Inferior parietal cortex (tissue), 1 donor: Measurements from ENCODE around the gene HDAC11.
A peak's percentile ranks its signal among the peaks of the same experiment; 100 is the strongest.
"Not testable (repeated sequence)": the region's sequence is repeated elsewhere in the genome, so short reads cannot be mapped to it uniquely, and the experiment has no call there.

Experiments used
- DNase-seq: peaks from one replicate; pipeline ENCODE4 v3.0.0-alpha.2; 2016; ENCODE audit errors: extremely low spot score

Gene HDAC11

GRCh38 chr3:13492976-13493866, 13.1 kb downstream of the HDAC11 start:
- no peak for DNase-seq

- no peak for DNase-seq
Observed at GRCh38 chr3:13493867-13494441, 13.8 kb downstream of the HDAC11 start.

GRCh38 chr3:13494463-13495350, 14.6 kb downstream of the HDAC11 start:
- DNase-seq, result peak; percentile 63

- no peak for DNase-seq
Observed at GRCh38 chr3:13495351-13495813, 15.3 kb downstream of the HDAC11 start.

GRCh38 chr3:13495921-13496723, 16.0 kb downstream of the HDAC11 start:
- DNase-seq, result peak; percentile 88

GRCh38 chr3:13496879-13497278, 16.8 kb downstream of the HDAC11 start:
- no peak for DNase-seq

GRCh38 chr3:13497386-13497785, 17.3 kb downstream of the HDAC11 start:
- no peak for DNase-seq

- no peak for DNase-seq
Observed at GRCh38 chr3:13498354-13499060, 18.4 kb downstream of the HDAC11 start.

GRCh38 chr3:13499246-13499645, 19.1 kb downstream of the HDAC11 start:
- not testable (repeated sequence) for DNase-seq

GRCh38 chr3:13500133-13500885, 20.2 kb downstream of the HDAC11 start:
- DNase-seq, result no peak

GRCh38 chr3:13501056-13501455, 20.9 kb downstream of the HDAC11 start:
- no peak for DNase-seq

- DNase-seq, result no peak
Observed at GRCh38 chr3:13501521-13501920, 21.4 kb downstream of the HDAC11 start.

GRCh38 chr3:13501958-13502790, 22.1 kb downstream of the HDAC11 start:
- DNase-seq, result no peak

- DNase-seq, result no peak
Observed at GRCh38 chr3:13502791-13503060, 22.6 kb downstream of the HDAC11 start.

GRCh38 chr3:13504161-13504831, 24.2 kb downstream of the HDAC11 start:
- DNase-seq, result no peak

- DNase-seq, result no peak
Observed at GRCh38 chr3:13505147-13506130, 25.3 kb downstream of the HDAC11 start.

GRCh38 chr3:13506239-13506638, 26.1 kb downstream of the HDAC11 start:
- DNase-seq, result no peak
